ENCODE data around the gene TMEM39A. TPM values are rescaled to one million over a fixed set of nuclear protein-coding genes. Genes with fewer than 3 reads are reported as not detected.

The TMEM39A gene
- total and polyA plus RNA-seq, 10 of the 15 experiments (the other 5 are each of a cell fraction or from before 2014, with no cell fraction given), result 10.8 to 44.7 (median 33.2) TPM

DNA sequence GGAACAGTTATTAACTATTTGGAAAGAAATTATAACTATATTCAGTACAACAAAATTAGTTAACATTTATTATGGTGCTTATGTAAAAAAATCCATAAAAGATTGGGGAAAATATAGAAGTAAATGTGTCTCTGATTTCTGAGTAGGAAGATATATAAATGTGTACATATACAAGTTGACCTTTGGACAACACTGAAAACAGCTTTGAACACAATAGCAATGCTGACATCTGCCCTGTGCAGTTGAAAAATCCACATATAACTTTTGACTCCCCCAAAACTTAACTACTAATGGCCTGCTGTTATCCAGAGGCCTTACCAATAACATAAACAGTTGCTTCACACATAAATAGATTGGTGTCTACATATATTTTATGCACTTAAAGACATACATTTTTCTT lies 47.3 kb upstream of the TMEM39A start:
- TF ChIP-seq, protein P1, sequence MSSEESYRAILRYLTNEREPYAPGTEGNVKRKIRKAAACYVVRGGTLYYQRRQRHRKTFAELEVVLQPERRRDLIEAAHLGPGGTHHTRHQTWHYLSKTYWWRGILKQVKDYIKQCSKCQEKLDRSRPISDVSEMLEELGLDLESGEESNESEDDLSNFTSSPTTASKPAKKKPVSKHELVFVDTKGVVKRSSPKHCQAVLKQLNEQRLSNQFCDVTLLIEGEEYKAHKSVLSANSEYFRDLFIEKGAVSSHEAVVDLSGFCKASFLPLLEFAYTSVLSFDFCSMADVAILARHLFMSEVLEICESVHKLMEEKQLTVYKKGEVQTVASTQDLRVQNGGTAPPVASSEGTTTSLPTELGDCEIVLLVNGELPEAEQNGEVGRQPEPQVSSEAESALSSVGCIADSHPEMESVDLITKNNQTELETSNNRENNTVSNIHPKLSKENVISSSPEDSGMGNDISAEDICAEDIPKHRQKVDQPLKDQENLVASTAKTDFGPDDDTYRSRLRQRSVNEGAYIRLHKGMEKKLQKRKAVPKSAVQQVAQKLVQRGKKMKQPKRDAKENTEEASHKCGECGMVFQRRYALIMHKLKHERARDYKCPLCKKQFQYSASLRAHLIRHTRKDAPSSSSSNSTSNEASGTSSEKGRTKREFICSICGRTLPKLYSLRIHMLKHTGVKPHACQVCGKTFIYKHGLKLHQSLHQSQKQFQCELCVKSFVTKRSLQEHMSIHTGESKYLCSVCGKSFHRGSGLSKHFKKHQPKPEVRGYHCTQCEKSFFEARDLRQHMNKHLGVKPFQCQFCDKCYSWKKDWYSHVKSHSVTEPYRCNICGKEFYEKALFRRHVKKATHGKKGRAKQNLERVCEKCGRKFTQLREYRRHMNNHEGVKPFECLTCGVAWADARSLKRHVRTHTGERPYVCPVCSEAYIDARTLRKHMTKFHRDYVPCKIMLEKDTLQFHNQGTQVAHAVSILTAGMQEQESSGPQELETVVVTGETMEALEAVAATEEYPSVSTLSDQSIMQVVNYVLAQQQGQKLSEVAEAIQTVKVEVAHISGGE (CRISPR knock-in tag; IDR thresholded peaks at IDR 0.05), result no peak
- no peak for TF ChIP-seq MYC (IDR thresholded peaks at IDR 0.05; ENCODE audit: insufficient read depth, insufficient read length, insufficient replicate concordance, low read length, severe bottlenecking)
- no peak for TF ChIP-seq GATAD2B (conservative IDR thresholded peaks at IDR 0.05; ENCODE audit: low read depth)
- TF ChIP-seq KAT2A (conservative IDR thresholded peaks at IDR 0.05; ENCODE audit: control insufficient read depth, low read depth, low read length), result no peak
- TF ChIP-seq NR2C1 (IDR thresholded peaks at IDR 0.05), result no peak
- TF ChIP-seq ZBED1 (IDR thresholded peaks at IDR 0.05; ENCODE audit: borderline replicate concordance), result no peak
- TF ChIP-seq MYB (IDR thresholded peaks at IDR 0.05; ENCODE audit: borderline replicate concordance, low read depth, low read length), result no peak
- TF ChIP-seq, protein P2, sequence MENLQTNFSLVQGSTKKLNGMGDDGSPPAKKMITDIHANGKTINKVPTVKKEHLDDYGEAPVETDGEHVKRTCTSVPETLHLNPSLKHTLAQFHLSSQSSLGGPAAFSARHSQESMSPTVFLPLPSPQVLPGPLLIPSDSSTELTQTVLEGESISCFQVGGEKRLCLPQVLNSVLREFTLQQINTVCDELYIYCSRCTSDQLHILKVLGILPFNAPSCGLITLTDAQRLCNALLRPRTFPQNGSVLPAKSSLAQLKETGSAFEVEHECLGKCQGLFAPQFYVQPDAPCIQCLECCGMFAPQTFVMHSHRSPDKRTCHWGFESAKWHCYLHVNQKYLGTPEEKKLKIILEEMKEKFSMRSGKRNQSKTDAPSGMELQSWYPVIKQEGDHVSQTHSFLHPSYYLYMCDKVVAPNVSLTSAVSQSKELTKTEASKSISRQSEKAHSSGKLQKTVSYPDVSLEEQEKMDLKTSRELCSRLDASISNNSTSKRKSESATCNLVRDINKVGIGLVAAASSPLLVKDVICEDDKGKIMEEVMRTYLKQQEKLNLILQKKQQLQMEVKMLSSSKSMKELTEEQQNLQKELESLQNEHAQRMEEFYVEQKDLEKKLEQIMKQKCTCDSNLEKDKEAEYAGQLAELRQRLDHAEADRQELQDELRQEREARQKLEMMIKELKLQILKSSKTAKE (IDR thresholded peaks at IDR 0.05; ENCODE audit: low read depth, poor library complexity, severe bottlenecking), result no peak
- TF ChIP-seq CREM (IDR thresholded peaks at IDR 0.05; ENCODE audit: low read depth), result no peak
- no peak for TF ChIP-seq IRF4 (IDR thresholded peaks at IDR 0.05; ENCODE audit: low read depth, low read length)
- no peak for TF ChIP-seq RBBP5 (conservative IDR thresholded peaks at IDR 0.05)
- TF ChIP-seq, protein P3, sequence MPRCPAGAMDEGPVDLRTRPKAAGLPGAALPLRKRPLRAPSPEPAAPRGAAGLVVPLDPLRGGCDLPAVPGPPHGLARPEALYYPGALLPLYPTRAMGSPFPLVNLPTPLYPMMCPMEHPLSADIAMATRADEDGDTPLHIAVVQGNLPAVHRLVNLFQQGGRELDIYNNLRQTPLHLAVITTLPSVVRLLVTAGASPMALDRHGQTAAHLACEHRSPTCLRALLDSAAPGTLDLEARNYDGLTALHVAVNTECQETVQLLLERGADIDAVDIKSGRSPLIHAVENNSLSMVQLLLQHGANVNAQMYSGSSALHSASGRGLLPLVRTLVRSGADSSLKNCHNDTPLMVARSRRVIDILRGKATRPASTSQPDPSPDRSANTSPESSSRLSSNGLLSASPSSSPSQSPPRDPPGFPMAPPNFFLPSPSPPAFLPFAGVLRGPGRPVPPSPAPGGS (IDR thresholded peaks at IDR 0.05; ENCODE audit: borderline replicate concordance, insufficient read depth, low read depth, low read length, poor library complexity, severe bottlenecking), result no peak
- no peak for TF ChIP-seq TAF1 (IDR thresholded peaks at IDR 0.05; ENCODE audit: borderline replicate concordance, low read depth, low read length)
- no peak for TF ChIP-seq SIN3A (IDR thresholded peaks at IDR 0.05; ENCODE audit: low read depth, low read length)
- no peak for TF ChIP-seq RAD51 (IDR thresholded peaks at IDR 0.05)
- BruUV-seq (replicated peaks), result no TSS peak
- ChIA-PET CTCF (no interaction called here), POLR2A (no interaction called here), SMC1A (ENCODE audit: uncharacterized antibody, unreplicated experiment) (interaction anchor here (0.9 to 1.4 kb wide), 2 partner anchors 9 to 89 kb away, joined by 3 read pairs; no protein-coding TSS in a partner anchor), RAD21 (ENCODE audit: unreplicated experiment) (no interaction called here)
- DNase-seq (ENCODE audit: low read depth, low spot score) (no peak), ATAC-seq (no peak), FAIRE-seq (no peak)
- intact Hi-C loops (cut with micrococcal nuclease; ENCODE audit: unreplicated experiment), result no loop called here
- Histone ChIP-seq H2AFZ (ENCODE audit: control insufficient read depth, low read depth, low read length) (no peak overlapping the region), H3K4me2 (ENCODE audit: control insufficient read depth, insufficient read depth) (no peak overlapping the region), H4K20me1 (ENCODE audit: control insufficient read depth, insufficient read depth) (no peaks in the 10 kb centered on the region), H3K9me3 (replicated peaks; ENCODE audit: control insufficient read depth, insufficient read depth, low read length) (no peaks in the 10 kb centered on the region), H3K27me3 (replicated peaks in 1 of 2; ENCODE audit: control insufficient read depth in 2 of 2, insufficient read depth in 2 of 2, low read length in 1 of 2) (no peaks in the 10 kb centered on the region), H3K79me2 (ENCODE audit: control insufficient read depth, insufficient read depth, low read length) (no peaks in the 10 kb centered on the region), H3K4me1 (ENCODE audit: control insufficient read depth, insufficient read depth, low read length) (peaks cover 13% of the 10 kb centered on the region), H3K9ac (ENCODE audit: control insufficient read depth, insufficient read depth, low read length) (no peak overlapping the region), H3K36me3 (ENCODE audit: control insufficient read depth in 2 of 2, insufficient read depth in 2 of 2, low read length in 1 of 2) (peaks cover 0 to 15% of the 10 kb centered on the region in 2 experiments; a peak in 2 of 4 replicates), H3K27ac (ENCODE audit: control insufficient read depth, insufficient read depth) (no peak overlapping the region), H3K4me3 (no peak overlapping the region)
- in situ Hi-C loops (cut with MboI), result no loop called here

All from GM12878 (cell line).